Right cardiac atrium (tissue), 5 donors: ENCODE results near the gene FNBP1L. TPM values are rescaled to one million over a fixed set of nuclear protein-coding genes. Genes with fewer than 3 reads are reported as not detected.

Experiments
- ATAC-seq, 2 donors: fragments of 200-7000 bp; cut with Tn5 transposase; one replicate each; pipeline versions ENCODE4 v1.8.0 to v1.9.1; 2020; ENCODE audit warnings: moderate library complexity in 2 of 2, mild to moderate bottlenecking in 1 of 2
- DNase-seq, 3 donors: peaks; one replicate each; pipeline ENCODE4 v3.0.0-alpha.2; 2020
- H3K27ac ChIP-seq: one replicate; pipeline ENCODE4 v1.5.1; 2013; ENCODE audit warnings: mild to moderate bottlenecking, low read length, control low read depth, moderate library complexity
- H3K27me3 ChIP-seq: one replicate; pipeline ENCODE4 v1.6.1; 2013; ENCODE audit not compliant: control insufficient read depth, insufficient read depth
- H3K4me1 ChIP-seq: one replicate; pipeline ENCODE4 v1.6.1; 2013; ENCODE audit warnings: low read length; ENCODE audit not compliant: control insufficient read depth, insufficient read depth
- H3K4me3 ChIP-seq: one replicate; pipeline ENCODE4 v1.5.1; 2013; ENCODE audit warnings: low read length, control low read depth
- H3K9me3 ChIP-seq: one replicate; pipeline ENCODE4 v1.6.1; 2013; ENCODE audit warnings: low read length; ENCODE audit not compliant: control insufficient read depth
- WGBS: extraction: QIAGEN DNeasy Blood & Tissue Kit; methylation state at CpG from one replicate; pipeline ENCODE4 v1.1.7; 2013; 5-methylcytosine and 5-hydroxymethylcytosine counted together
- intact Hi-C, 4 donors: fragments of 100-400 bp; cut with DNase I; formaldehyde crosslinking; loops; one replicate each; pipeline versions ENCODE4 v1.11.0 to v1.14.0; 2022 to 2023
- polyA plus RNA-seq: library from polyadenylated mRNA; stranded (reverse); fragments of 200-250 nt; gene quantifications from one replicate; pipeline ENCODE4 v1.2.3, GENCODE V29; 2013
- total RNA-seq, 4 donors: library from RNA; stranded (reverse); fragmentation: NEBNext Ultra II Directional; extraction: Animal tissue kit (Norgen Biotek cat#: 25700); gene quantifications; one replicate each; pipeline ENCODE4 v1.2.1, GENCODE V29; 2021
- donor health status: healthy with polysubstance abuse.
- donor health status: DM: no; HTN: yes; CAD: no.
- donor health status: DM: no; HTN: no; CAD: no.
- donor health status: DM: no; HTN: yes; CAD: no; lungs with severe emphysema.
- donor health status: DM: yes; HTN: yes; CAD: no.

FNBP1L gene
- total and polyA plus RNA-seq, 5 donors = 13.1 to 21.8 (median 18.3) TPM

GRCh38 chr1:93593854-93594602 is 146.1 kb downstream of the FNBP1L start:
- Histone ChIP-seq H3K4me1 (peaks cover 29% of the 10 kb centered on the region), H3K27ac (no peak overlapping the region), H3K4me3 (no peak overlapping the region), H3K9me3 (no peaks in the 10 kb centered on the region), H3K27me3 (no peaks in the 10 kb centered on the region)
- DNase-seq (no peak), ATAC-seq (no peak)
- 86% methylated on average over 13 of the region's 13 CpGs for WGBS
- intact Hi-C loops = no loop called here

DNA sequence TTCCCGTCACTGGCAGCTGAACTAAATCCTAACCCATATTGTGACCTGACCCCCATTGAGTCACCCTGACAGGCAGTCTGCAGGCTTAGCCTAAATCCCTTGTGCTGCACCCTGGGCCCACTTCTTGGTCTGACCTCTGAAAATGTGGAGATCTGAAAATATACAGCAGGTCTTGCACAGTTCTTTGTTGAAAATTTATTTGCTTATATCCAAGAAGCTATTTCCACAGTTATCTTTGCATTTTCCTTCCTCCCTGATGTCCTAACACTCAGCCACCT is 146.6 kb downstream of the FNBP1L start:
- no peaks in the 10 kb centered on the region for H3K9me3 ChIP-seq
- intact Hi-C loops = no loop called here
- peaks cover 34% of the 10 kb centered on the region for H3K4me1 ChIP-seq
- no peaks in the 10 kb centered on the region for H3K27me3 ChIP-seq
- 98% methylated on average over 1 of the region's 1 CpG for WGBS
- ATAC-seq = no peak
- H3K27ac ChIP-seq = no peak overlapping the region
- DNase-seq = no peak
- H3K4me3 ChIP-seq = no peak overlapping the region

- H3K4me3 ChIP-seq = no peak overlapping the region
- peak; percentile 21 to 27 for ATAC-seq
- no peaks in the 10 kb centered on the region for H3K27me3 ChIP-seq
- H3K9me3 ChIP-seq = no peaks in the 10 kb centered on the region
- DNase-seq = no peak
- intact Hi-C loops = no loop called here
- H3K4me1 ChIP-seq = peaks cover 36% of the 10 kb centered on the region
- no peak overlapping the region for H3K27ac ChIP-seq
- 70% methylated on average over 2 of the region's 2 CpGs for WGBS
Measured at GRCh38 chr1:93595266-93595665, 147.3 kb downstream of the FNBP1L start.

DNA sequence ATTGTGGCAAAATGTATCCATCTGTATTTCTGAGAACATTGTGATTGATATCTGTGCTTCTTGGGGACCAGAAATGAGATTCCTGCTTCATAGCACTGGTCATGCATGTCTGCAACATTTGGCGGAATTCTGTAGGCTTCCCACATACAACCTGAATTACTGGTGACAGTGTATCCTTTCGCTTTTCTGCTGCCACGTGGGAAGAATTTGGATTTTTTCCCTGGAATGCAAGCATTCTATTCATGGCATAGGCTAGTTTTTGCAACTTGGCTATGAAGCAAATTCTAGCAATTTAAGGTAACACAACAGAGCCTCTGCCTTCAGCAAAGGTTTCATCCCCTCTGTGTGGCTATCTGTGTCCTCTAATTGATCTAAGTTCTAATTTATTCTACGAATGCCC is 147.8 kb downstream of the FNBP1L start:
- Histone ChIP-seq H3K4me1 (peaks cover 41% of the 10 kb centered on the region), H3K4me3 (no peak overlapping the region), H3K27me3 (no peaks in the 10 kb centered on the region), H3K27ac (no peak overlapping the region), H3K9me3 (no peaks in the 10 kb centered on the region)
- WGBS = 69% methylated on average over 4 of the region's 4 CpGs
- DNase-seq (no peak), ATAC-seq (no peak)
- intact Hi-C loops = no loop called here

- Histone ChIP-seq H3K9me3 (no peaks in the 10 kb centered on the region), H3K4me1 (peaks cover 43% of the 10 kb centered on the region), H3K27me3 (no peaks in the 10 kb centered on the region), H3K27ac (no peak overlapping the region), H3K4me3 (no peak overlapping the region)
- ATAC-seq = no peak
- 77% methylated on average over 4 of the region's 4 CpGs for WGBS
- intact Hi-C loops = no loop called here
- no peak for DNase-seq
Measured at GRCh38 chr1:93596329-93597089, 148.6 kb downstream of the FNBP1L start.

DNA sequence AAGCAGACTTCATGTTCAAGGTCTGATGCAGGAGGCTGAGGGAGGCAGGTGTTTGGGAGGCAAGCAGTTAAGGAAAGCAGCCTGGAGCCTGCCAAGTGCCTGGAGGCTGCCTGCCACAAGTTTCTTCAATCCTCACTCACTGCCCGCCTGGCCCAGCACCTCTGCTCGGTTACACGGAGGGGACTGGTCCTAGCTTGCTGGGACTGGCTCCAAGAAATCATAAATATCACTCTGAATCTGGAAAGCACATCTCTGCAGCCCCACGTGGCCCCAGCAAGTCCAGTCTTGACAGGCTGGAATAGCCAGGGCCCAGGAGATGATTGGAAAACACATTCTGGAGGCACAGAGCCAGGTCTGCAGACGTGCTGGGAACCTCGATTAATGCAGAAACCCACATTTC is 149.8 kb downstream of the FNBP1L start:
- Histone ChIP-seq H3K27me3 (no peaks in the 10 kb centered on the region), H3K9me3 (no peaks in the 10 kb centered on the region), H3K27ac (no peak overlapping the region), H3K4me3 (no peak overlapping the region), H3K4me1 (peaks cover 41% of the 10 kb centered on the region)
- intact Hi-C loops = no loop called here
- peak in 1 of 2 donors; percentile 42 for ATAC-seq
- peak in 2 of 3 donors; percentile 63 to 64 for DNase-seq
- WGBS = 19% methylated on average over 6 of the region's 6 CpGs

- intact Hi-C loops = no loop called here
- no peak overlapping the region for H3K27ac ChIP-seq
- no peaks in the 10 kb centered on the region for H3K27me3 ChIP-seq
- 68% methylated on average over 2 of the region's 2 CpGs for WGBS
- DNase-seq = no peak
- no peak for ATAC-seq
- peaks cover 39% of the 10 kb centered on the region for H3K4me1 ChIP-seq
- no peaks in the 10 kb centered on the region for H3K9me3 ChIP-seq
- no peak overlapping the region for H3K4me3 ChIP-seq
Measured at GRCh38 chr1:93598396-93598795, 150.5 kb downstream of the FNBP1L start.

DNA sequence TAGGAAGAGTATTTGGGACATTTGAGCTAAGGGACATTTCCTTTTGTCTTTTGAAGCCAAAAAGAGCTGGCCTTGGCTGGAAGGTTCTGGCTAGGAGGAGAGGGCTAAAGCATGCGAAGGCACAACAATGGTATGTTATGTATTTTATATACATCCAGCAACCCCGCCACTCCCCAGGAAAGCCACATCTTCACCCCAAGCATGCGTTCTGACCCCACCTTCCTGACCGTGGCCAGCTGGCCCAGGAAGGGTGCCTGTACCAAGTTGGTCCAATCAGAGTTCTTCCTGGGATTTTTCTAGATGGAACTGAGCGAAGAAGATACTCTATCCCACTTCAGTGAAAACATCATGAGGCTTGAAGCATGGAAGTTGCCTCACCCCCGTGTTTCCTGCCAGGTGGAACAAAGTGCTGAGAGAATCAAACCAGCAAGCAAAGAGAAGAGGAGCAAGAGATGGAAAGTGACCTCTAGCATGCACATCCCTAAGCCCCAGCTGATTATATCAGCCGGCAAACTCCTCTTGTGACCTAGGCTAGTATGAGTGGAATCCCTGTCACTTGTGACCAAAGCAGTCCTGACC is 151.0 kb downstream of the FNBP1L start:
- intact Hi-C loops = no loop called here

DNA sequence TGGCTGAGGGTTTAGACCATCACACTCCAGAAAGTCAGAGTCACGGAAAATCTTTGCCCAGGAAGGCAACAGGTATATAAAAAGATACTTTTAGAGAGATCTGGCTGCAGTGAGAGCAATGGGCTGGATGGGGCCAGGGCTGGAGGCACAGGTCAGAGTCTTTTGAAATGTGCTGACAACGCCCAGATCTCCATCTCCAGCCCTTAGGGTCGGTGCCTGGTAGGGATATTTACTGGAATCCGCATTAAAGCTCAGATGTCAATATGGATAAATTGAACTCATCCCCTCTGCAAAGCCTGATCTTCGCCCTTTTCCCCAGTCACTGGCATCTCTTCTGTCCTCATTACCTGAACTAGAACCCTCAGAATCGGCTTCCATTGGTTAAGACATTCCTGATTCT is 151.6 kb downstream of the FNBP1L start:
- ATAC-seq = no peak
- intact Hi-C loops = no loop called here
- Histone ChIP-seq H3K27me3 (no peaks in the 10 kb centered on the region), H3K27ac (no peak overlapping the region), H3K4me3 (no peak overlapping the region), H3K9me3 (no peaks in the 10 kb centered on the region), H3K4me1 (peaks cover 36% of the 10 kb centered on the region)
- DNase-seq = no peak
- WGBS = 95% methylated on average over 6 of the region's 6 CpGs

More for the DNA sequence above, 151.0 kb downstream of the FNBP1L start:
- Histone ChIP-seq H3K9me3 (no peaks in the 10 kb centered on the region), H3K4me1 (peaks cover 41% of the 10 kb centered on the region), H3K27me3 (no peaks in the 10 kb centered on the region), H3K27ac (peak overlapping the region; percentile 3), H3K4me3 (no peak overlapping the region)
- DNase-seq (no peak), ATAC-seq (no peak)
- WGBS = 83% methylated on average over 7 of the region's 7 CpGs

DNA sequence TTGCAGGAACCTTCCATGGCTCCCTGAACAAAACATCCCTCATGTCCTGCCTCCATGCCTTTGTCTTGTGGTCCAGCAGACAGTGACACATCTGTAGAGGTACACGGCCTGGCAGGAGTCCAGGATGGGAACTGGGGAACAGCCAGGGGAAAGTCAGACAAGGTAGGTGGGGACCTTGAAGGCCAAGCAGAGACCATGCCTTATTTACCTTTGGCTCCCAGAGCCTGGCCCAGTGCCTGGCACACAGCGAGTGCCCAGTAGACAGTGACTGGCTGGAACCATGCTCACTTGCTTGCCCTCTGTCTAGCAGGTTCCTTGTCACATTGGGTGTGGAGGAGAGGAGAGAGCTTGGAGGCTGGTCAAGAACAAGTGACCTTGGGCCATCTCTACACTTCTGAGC is 152.7 kb downstream of the FNBP1L start:
- ATAC-seq (no peak), DNase-seq (peak in 1 of 3 donors; percentile 59)
- 91% methylated on average over 2 of the region's 2 CpGs for WGBS
- Histone ChIP-seq H3K9me3 (no peaks in the 10 kb centered on the region), H3K4me3 (no peak overlapping the region), H3K27ac (peak overlapping the region; percentile 53), H3K4me1 (peaks cover 34% of the 10 kb centered on the region), H3K27me3 (no peaks in the 10 kb centered on the region)
- intact Hi-C loops = no loop called here

- H3K9me3 ChIP-seq = no peaks in the 10 kb centered on the region
- 54% methylated on average over 1 of the region's 1 CpG for WGBS
- ATAC-seq (peak in 1 of 2 donors; percentile 15), DNase-seq (no peak)
- no peak overlapping the region for H3K4me3 ChIP-seq
- H3K27me3 ChIP-seq = no peaks in the 10 kb centered on the region
- H3K4me1 ChIP-seq = peaks cover 34% of the 10 kb centered on the region
- intact Hi-C loops = no loop called here
- H3K27ac ChIP-seq = no peak overlapping the region
Measured at GRCh38 chr1:93601686-93602085, 153.8 kb downstream of the FNBP1L start.
